H1 (cell line): Measurements from ENCODE around the gene NDUFB3. TPM values are rescaled to one million over a fixed set of nuclear protein-coding genes. Genes with fewer than 3 reads are reported as not detected.

ENCODE experiments used
- ATF2 ChIP-seq: IDR thresholded peaks from 2 replicates; pipeline ENCODE4 v1.6.1; 2012; ENCODE audit warnings: low read length, inconsistent platforms
- CTBP2 ChIP-seq: IDR thresholded peaks from 2 replicates; pipeline ENCODE4 v1.7.0; 2011; ENCODE audit warnings: borderline replicate concordance, mild to moderate bottlenecking, moderate library complexity, mixed read lengths, low read length; ENCODE audit not compliant: insufficient read depth, insufficient read length
- TBP ChIP-seq: IDR thresholded peaks from 2 replicates; pipeline ENCODE4 v1.6.1; 2011; ENCODE audit warnings: low read depth, low read length, improper control_type of control experiment
- polyA plus RNA-seq, 7 experiments: library from polyadenylated mRNA; depleted of rRNA in 3 of 7; stranded (reverse) in 5 of 7; unstranded in 2 of 7; fragments of >200 nt in 5 of 7; fragments of 200-250 nt in 2 of 7; gene quantifications; 1 replicate in 5 of 7; 2 replicates in 1 of 7; 4 replicates in 1 of 7; pipeline versions ENCODE4 v1.2.1 to v1.2.3, GENCODE V29; 2011 to 2013; ENCODE audit warnings: missing spikeins in 2 of 7, mixed read lengths in 2 of 7
- total RNA-seq: library from RNA; stranded (reverse); fragmentation: NEBNext Ultra II Directional; extraction: Animal tissue kit (Norgen Biotek cat#: 25700); gene quantifications from 2 replicates; pipeline ENCODE4 v1.2.1, GENCODE V29; 2021

Gene NDUFB3
- total and polyA plus RNA-seq, 2 of the 8 experiments (the other 6 are each of a cell fraction or from before 2014, with no cell fraction given), result 38.2 to 55.3 TPM

- TF ChIP-seq ATF2 (no peak), CTBP2 (no peak), TBP (no peak)
Observed at GRCh38 chr2:201127152-201127511, 55.3 kb downstream of the NDUFB3 start (continued).
